ENCODE measurements around the gene LRRC49. TPM values are rescaled to one million over a fixed set of nuclear protein-coding genes. Genes with fewer than 3 reads are reported as not detected.
A peak's percentile ranks its signal among the peaks of the same experiment; 100 is the strongest.
"Not testable (repeated sequence)": the region's sequence is repeated elsewhere in the genome, so short reads cannot be mapped to it uniquely, and the experiment has no call there.

LRRC49 gene
- total RNA-seq, 1 donor from 2014 or later, result 4.7 TPM

DNA sequence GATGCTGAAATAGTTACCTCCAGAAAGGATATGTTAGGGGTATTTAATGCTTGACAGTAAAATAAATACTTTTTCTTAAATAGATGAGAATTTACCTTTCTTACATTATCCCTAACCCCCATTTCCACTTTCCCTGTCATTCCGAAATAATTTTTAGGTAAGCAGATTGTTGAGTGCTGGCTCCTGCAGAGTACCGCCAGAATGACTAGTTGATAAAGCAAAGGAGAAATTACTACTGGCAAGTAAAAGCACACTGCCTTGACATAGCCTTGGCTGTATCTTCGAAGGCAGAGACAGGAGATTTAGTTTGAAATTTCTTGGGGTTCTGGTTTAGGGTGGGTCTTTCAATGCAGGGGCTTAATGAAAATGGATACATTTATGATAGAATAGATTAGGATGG lies 40.8 kb downstream of the LRRC49 start:
- FAIRE-seq, result no peak

DNA sequence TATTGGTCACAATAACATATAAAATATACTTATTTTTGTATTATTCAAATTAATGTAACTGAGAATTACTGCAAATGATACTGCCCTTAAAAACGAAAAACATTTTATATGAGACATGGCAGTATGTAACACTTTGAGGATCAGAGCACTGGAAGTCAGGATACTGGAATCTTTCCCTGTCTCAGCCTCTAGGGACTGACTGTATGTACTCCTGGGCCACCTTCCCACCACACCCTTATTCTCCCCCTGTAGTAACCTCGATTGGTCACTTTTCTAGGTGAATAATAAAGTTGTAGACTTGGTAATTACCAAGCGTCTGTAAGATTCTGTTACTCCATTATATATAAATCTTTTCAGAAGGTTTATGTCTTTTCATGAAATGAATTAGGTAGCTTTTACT lies 43.0 kb downstream of the LRRC49 start:
- Histone ChIP-seq H3K36me3 (ENCODE audit: control insufficient read depth, insufficient read depth, low read length) (no peaks in the 10 kb centered on the region), H3K4me3 (ENCODE audit: low read depth, low read length) (no peak overlapping the region), H3K27me3 (ENCODE audit: control insufficient read depth, insufficient read depth, low read length) (no peaks in the 10 kb centered on the region)
- FAIRE-seq (no peak), DNase-seq (ENCODE audit: low read depth) (no peak)
- TF ChIP-seq, protein P1, sequence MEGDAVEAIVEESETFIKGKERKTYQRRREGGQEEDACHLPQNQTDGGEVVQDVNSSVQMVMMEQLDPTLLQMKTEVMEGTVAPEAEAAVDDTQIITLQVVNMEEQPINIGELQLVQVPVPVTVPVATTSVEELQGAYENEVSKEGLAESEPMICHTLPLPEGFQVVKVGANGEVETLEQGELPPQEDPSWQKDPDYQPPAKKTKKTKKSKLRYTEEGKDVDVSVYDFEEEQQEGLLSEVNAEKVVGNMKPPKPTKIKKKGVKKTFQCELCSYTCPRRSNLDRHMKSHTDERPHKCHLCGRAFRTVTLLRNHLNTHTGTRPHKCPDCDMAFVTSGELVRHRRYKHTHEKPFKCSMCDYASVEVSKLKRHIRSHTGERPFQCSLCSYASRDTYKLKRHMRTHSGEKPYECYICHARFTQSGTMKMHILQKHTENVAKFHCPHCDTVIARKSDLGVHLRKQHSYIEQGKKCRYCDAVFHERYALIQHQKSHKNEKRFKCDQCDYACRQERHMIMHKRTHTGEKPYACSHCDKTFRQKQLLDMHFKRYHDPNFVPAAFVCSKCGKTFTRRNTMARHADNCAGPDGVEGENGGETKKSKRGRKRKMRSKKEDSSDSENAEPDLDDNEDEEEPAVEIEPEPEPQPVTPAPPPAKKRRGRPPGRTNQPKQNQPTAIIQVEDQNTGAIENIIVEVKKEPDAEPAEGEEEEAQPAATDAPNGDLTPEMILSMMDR (IDR thresholded peaks at IDR 0.05; ENCODE audit: insufficient read depth, low read length, severe bottlenecking), result no peak

More for the DNA sequence above, 40.8 kb downstream of the LRRC49 start:
- DNase-seq (ENCODE audit: low read depth), result no peak
- TF ChIP-seq, protein P1 (IDR thresholded peaks at IDR 0.05; ENCODE audit: insufficient read depth, low read length, severe bottlenecking), result no peak
- Histone ChIP-seq H3K27me3 (ENCODE audit: control insufficient read depth, insufficient read depth, low read length) (no peaks in the 10 kb centered on the region), H3K36me3 (ENCODE audit: control insufficient read depth, insufficient read depth, low read length) (no peaks in the 10 kb centered on the region), H3K4me3 (ENCODE audit: low read depth, low read length) (no peak overlapping the region)

DNA sequence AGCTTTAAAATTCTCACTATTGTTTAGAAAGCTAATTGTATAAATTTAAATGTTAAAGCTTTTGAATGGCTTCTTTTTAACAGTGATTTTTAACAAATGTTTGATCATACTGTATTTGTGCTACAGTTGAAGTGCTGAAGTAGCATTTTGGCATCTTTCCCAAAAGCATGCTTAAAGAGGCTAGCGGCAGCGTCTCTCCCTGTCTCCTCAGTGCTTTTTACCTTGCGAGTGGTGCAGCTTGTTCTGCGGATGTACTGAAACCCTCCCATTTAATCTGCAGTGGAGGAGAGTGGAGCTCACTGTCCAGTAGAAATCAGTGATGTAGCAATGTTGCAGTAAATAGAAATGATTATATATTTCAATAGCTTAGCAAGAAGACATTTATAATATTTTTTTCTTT lies 43.7 kb downstream of the LRRC49 start:
- DNase-seq (ENCODE audit: low read depth) (peak; percentile 27), FAIRE-seq (no peak)
- Histone ChIP-seq H3K36me3 (ENCODE audit: control insufficient read depth, insufficient read depth, low read length) (no peaks in the 10 kb centered on the region), H3K27me3 (ENCODE audit: control insufficient read depth, insufficient read depth, low read length) (no peaks in the 10 kb centered on the region), H3K4me3 (ENCODE audit: low read depth, low read length) (no peak overlapping the region)
- TF ChIP-seq, protein P1 (IDR thresholded peaks at IDR 0.05; ENCODE audit: insufficient read depth, low read length, severe bottlenecking), result no peak

DNA sequence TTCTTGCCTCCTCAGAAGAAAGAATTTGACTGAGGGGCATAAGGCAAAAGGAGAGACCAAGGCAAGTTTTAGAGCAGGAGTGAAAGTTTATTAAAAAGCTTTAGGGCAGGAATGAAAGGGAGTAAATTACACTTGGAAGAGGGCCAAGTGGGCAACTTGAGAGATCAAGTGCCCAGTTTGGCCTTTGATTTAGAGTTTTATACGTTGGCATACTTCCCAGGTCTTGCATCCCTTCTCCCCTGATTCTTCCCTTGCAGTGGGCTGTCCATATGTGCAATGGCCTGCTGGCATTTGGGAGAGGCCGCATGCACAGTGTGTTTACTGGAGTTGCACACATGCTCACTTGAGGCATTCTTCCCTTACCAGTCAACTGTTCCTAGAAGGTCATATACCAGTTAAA lies 50.7 kb downstream of the LRRC49 start:
- not testable (repeated sequence) for H3K36me3 ChIP-seq (ENCODE audit: control insufficient read depth, insufficient read depth, low read length); FAIRE-seq; DNase-seq (ENCODE audit: low read depth); H3K4me3 ChIP-seq (ENCODE audit: low read depth, low read length); H3K27me3 ChIP-seq (ENCODE audit: control insufficient read depth, insufficient read depth, low read length)

DNA sequence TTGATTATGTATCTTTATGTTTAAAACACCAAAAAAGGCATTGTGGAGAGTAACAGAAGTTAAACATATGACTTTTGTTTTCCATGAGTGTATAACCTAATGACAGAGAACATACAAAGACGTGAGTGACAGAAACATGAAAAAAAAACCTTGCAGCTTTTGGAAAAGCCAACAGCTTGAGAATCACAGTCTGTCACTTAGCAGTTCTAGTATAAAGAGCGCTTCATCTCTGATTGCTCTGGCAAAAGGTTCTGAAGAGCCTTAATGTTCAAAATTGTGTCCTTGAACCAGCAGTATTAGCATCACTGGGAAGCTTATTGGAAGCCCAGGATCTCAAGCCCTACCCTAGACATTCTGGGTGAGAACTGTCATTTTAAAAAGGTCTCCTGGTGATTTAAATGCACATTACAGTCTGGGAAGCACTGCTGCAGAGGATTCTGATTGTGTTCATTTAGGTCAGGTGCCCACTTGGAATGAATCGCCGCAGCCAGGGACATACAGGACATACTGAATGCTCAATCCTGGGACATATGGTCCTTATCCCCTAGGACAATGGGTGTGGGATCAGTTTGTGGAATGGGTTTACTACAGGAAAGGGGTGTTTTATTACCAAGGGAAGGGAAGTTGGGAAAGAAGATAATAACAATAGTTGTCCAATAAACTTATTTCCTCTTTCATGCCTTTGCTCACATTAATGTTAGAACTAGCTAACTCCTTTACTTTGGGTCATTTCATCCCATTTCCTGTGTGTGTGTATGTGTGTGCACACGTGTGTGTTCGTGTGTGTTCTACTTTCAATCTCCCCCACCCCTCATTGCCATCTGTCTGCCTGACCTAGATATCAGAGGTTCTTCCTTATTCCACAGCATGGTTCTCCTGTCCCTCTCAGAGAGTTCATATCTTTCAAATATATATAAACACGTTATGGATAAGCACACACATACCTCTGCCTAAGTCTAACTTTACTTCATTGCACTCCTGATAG lies 55.0 kb downstream of the LRRC49 start:
- Histone ChIP-seq H3K4me3 (ENCODE audit: low read depth, low read length) (no peak overlapping the region), H3K36me3 (ENCODE audit: control insufficient read depth, insufficient read depth, low read length) (no peaks in the 10 kb centered on the region), H3K27me3 (ENCODE audit: control insufficient read depth, insufficient read depth, low read length) (no peaks in the 10 kb centered on the region)
- no peak for FAIRE-seq
- TF ChIP-seq, protein P1 (IDR thresholded peaks at IDR 0.05; ENCODE audit: insufficient read depth, low read length, severe bottlenecking), result no peak
- no peak for DNase-seq (ENCODE audit: low read depth)

DNA sequence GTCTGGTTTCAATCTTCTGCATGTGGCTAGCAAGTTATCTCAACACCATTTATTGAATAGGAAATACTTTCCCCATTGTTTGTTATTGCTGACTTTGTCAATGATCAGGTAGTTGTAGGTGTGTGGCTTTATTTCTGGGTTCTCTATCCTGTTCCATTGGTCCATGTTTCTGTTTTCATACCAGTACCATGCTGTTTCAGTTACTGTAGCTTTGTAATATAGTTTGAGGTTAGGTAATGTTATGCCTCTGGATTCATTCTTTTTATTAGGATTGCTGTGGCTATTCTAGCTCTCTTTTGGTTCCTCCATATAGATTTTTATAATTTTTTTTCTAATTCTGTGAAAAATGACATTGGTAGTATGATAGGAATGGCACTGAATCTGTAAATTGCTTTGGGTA lies 58.3 kb downstream of the LRRC49 start:
- DNase-seq (ENCODE audit: low read depth) (no peak), FAIRE-seq (no peak)
- TF ChIP-seq, protein P1 (IDR thresholded peaks at IDR 0.05; ENCODE audit: insufficient read depth, low read length, severe bottlenecking), result no peak
- no peaks in the 10 kb centered on the region for H3K27me3 ChIP-seq (ENCODE audit: control insufficient read depth, insufficient read depth, low read length)
- H3K4me3 ChIP-seq (ENCODE audit: low read depth, low read length), result no peak overlapping the region
- H3K36me3 ChIP-seq (ENCODE audit: control insufficient read depth, insufficient read depth, low read length), result no peaks in the 10 kb centered on the region
